ENCODE results near the gene SPRR1B. TPM values are rescaled to one million over a fixed set of nuclear protein-coding genes. Genes with fewer than 3 reads are reported as not detected.

Gene SPRR1B, protein sequence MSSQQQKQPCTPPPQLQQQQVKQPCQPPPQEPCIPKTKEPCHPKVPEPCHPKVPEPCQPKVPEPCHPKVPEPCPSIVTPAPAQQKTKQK
- not detected for total RNA-seq
- long read RNA-seq = 0 reads

DNA sequence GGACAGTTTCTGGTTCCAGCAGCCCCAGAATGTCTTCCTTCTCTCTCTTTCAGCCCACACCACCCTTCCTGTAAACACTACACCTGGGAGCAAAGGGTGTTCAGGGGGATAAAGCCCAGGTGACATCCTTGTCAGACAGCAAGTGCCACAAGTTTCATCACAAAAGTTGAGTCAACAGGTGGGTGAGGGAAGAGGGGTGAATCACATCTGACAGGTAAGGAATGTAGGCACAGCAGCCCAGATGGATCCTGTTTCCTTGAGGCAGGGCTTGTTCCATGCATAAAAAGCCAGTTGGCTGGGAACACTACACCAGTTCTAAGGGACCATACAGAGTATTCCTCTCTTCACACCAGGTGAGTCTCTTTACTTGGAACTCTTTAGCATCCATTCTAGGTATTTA is at the start of gene SPRR1B:
Gene SPRR1B, plus strand, starts transcription at position 309 of the 400 bp plus-strand sequence. CDS start 1,143 bp downstream, outside the sequence.
- no peak for ATAC-seq
- H3K9me3 ChIP-seq = no peaks in the 10 kb centered on the region
- intact Hi-C loops (cut with DNase I) = no loop called here

DNA sequence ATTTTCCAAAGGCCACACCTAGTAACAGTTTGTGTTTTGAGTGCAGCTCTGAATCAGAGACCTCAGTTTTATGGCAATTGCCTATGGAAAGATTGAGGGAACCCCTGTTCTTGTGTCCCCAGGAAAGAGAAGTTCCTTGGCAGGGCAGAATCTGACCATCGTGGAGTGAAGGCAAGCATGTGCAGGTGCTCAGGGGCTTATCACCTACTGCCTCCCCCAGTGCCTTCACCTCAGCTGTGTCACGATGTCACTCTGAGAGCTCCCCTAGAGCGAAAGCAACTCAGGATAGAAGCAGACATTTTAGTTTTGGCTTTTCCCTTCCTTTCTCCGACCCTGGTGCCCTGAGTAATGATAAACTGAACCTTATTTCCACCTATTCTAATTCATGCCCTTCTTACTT is 48.9 kb upstream of the SPRR1B start:
- TF ChIP-seq, protein P1, sequence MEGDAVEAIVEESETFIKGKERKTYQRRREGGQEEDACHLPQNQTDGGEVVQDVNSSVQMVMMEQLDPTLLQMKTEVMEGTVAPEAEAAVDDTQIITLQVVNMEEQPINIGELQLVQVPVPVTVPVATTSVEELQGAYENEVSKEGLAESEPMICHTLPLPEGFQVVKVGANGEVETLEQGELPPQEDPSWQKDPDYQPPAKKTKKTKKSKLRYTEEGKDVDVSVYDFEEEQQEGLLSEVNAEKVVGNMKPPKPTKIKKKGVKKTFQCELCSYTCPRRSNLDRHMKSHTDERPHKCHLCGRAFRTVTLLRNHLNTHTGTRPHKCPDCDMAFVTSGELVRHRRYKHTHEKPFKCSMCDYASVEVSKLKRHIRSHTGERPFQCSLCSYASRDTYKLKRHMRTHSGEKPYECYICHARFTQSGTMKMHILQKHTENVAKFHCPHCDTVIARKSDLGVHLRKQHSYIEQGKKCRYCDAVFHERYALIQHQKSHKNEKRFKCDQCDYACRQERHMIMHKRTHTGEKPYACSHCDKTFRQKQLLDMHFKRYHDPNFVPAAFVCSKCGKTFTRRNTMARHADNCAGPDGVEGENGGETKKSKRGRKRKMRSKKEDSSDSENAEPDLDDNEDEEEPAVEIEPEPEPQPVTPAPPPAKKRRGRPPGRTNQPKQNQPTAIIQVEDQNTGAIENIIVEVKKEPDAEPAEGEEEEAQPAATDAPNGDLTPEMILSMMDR (IDR thresholded peaks at IDR 0.05) = no peak
- Histone ChIP-seq H3K4me1 (no peaks in the 10 kb centered on the region), H3K9me3 (no peaks in the 10 kb centered on the region), H3K27me3 (peaks cover 8% of the 10 kb centered on the region), H3K4me3 (no peak overlapping the region), H3K27ac (no peak overlapping the region), H3K36me3 (no peaks in the 10 kb centered on the region)
- ATAC-seq (no peak), DNase-seq (no peak)
- intact Hi-C loops (cut with DNase I) = no loop called here

More for the DNA sequence above, at the start of gene SPRR1B:
- TF ChIP-seq, protein P1 (IDR thresholded peaks at IDR 0.05) = no peak
- Histone ChIP-seq H3K4me1 (no peaks in the 10 kb centered on the region), H3K36me3 (no peaks in the 10 kb centered on the region), H3K27ac (no peak within 1 kb of the TSS), H3K4me3 (no peak within 1 kb of the TSS), H3K27me3 (no peaks in the 10 kb centered on the region)
- DNase-seq = no peak

DNA sequence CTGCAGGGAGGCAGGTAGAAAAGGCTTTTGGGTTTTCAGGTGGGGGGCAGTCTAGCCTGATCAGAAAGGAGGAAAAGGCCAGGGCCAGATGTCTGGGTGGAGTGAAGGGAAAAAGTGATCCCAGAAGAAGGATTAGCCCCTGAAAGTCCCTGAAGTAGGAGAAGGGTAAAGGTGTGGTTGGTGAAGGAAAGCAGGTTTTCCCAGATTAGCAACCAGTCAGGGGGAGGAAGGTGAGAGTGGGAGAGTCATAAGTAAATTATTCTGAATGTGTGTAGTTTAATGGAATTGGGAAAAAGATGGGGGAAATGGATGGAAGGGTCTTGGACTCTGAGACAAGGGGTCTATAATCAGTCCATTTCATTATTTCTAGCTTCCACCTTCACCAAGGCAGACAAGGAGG is 47.8 kb upstream of the SPRR1B start:
- Histone ChIP-seq H3K4me3 (no peak overlapping the region), H3K9me3 (no peaks in the 10 kb centered on the region), H3K27me3 (peaks cover 8% of the 10 kb centered on the region), H3K27ac (no peak overlapping the region), H3K4me1 (no peaks in the 10 kb centered on the region), H3K36me3 (no peaks in the 10 kb centered on the region)
- no peak for ATAC-seq
- TF ChIP-seq, protein P1 (IDR thresholded peaks at IDR 0.05) = no peak
- DNase-seq = no peak
- intact Hi-C loops (cut with DNase I) = no loop called here

DNA sequence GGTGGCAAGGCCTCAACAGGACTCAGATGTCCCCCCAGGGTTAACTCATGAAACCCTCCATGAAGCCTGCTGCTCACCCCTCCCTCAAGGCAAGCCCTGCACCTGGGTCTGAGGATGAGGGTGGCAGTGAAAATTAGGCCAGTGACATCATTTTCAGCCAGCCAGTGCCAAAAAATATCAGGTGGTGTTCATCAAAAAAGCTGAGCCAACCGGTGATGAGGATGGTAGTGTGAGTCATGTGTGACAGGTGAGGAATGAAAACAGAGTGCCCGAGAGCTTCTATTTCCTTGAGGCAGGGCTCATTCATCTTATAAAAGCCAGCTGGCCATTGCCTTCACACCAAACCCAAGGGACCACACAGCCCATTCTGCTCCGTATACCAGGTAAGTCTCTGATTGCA is 47.3 kb upstream of the SPRR1B start, which contains the start of gene SPRR1A:
Gene SPRR1A, plus strand, starts transcription at position 339 of the 400 bp plus-strand sequence. CDS start 1,150 bp downstream, outside the sequence.
- Histone ChIP-seq H3K4me3 (no peak within 1 kb of the TSS), H3K27ac (no peak within 1 kb of the TSS), H3K36me3 (no peaks in the 10 kb centered on the region), H3K9me3 (no peaks in the 10 kb centered on the region), H3K27me3 (peaks cover 8% of the 10 kb centered on the region), H3K4me1 (no peaks in the 10 kb centered on the region)
- ATAC-seq (no peak), DNase-seq (no peak)
- TF ChIP-seq, protein P1 (IDR thresholded peaks at IDR 0.05) = no peak
- intact Hi-C loops (cut with DNase I) = no loop called here

DNA sequence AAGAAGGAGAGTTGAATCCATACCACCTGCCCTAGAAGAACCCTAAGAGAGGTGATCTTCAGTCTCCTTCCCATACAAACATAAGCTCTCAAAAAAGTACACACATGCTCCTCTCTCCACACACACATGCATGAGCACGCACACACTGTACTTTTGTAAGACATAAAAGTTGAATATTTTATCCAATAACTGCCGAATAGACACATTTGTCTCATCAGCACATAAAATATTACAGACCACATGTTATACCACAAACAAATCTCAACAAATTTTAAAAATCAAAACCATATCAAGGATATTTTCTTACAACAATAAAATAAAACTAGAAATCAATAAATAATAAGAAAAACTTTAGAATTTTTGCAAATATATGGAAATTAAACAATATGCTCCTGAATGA is 44.4 kb upstream of the SPRR1B start:
- Histone ChIP-seq H3K27me3 (peaks cover 6% of the 10 kb centered on the region), H3K9me3 (no peaks in the 10 kb centered on the region), H3K36me3 (no peaks in the 10 kb centered on the region), H3K4me1 (no peaks in the 10 kb centered on the region), H3K4me3 (no peak overlapping the region), H3K27ac (no peak overlapping the region)
- DNase-seq = no peak
- TF ChIP-seq, protein P1 (IDR thresholded peaks at IDR 0.05) = no peak
- intact Hi-C loops (cut with DNase I) = no loop called here
- ATAC-seq = no peak

DNA sequence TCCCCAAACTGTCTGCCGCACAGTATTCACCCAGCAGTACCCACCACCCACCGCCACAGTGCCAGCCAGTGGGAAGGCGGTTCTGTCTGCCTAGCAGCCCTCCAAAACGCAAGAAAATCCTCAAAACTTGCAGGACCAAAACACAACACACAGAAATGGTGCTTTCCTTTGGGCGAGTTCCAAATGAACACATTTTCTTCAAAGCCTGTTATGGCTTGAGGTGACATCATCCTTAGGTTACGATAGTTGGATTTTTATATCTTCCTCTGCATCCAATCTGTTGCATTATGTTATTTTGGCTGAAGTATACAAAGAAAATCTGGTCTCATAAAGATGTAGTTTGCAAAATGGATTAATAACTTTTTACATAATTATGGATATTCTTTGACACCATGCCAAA is 37.8 kb upstream of the SPRR1B start:
- Histone ChIP-seq H3K27me3 (no peaks in the 10 kb centered on the region), H3K4me3 (no peak overlapping the region), H3K36me3 (no peaks in the 10 kb centered on the region), H3K9me3 (no peaks in the 10 kb centered on the region), H3K4me1 (no peaks in the 10 kb centered on the region), H3K27ac (no peak overlapping the region)
- TF ChIP-seq, protein P1 (IDR thresholded peaks at IDR 0.05) = no peak
- intact Hi-C loops (cut with DNase I) = no loop called here
- no peak for DNase-seq
- ATAC-seq = no peak
